ENCODE measurements around the gene FCER2.
A peak's percentile ranks its signal among the peaks of the same experiment; 100 is the strongest.

The FCER2 gene

GRCh38 chr19:7703332-7703731 lies 1.4 kb upstream of the FCER2 start:
- TF ChIP-seq CTCF (IDR thresholded peaks at IDR 0.05; ENCODE audit: borderline replicate concordance, control extremely low read depth, extremely low read depth, insufficient read depth, missing control alignments): no peak
- in situ Hi-C loops (cut with MboI; ENCODE audit: low sequenced_read_pairs, unreplicated experiment): no loop called here
- no peak for DNase-seq (ENCODE audit: low spot score)

GRCh38 chr19:7701049-7701653 lies 780 bp downstream of the FCER2 start:
- DNase-seq (ENCODE audit: low spot score): no peak
- no peak for TF ChIP-seq CTCF (IDR thresholded peaks at IDR 0.05; ENCODE audit: borderline replicate concordance, control extremely low read depth, extremely low read depth, insufficient read depth, missing control alignments)
- in situ Hi-C loops (cut with MboI; ENCODE audit: low sequenced_read_pairs, unreplicated experiment): no loop called here

- peak; percentile 77 for DNase-seq (ENCODE audit: low spot score)
- no peak for TF ChIP-seq CTCF (IDR thresholded peaks at IDR 0.05; ENCODE audit: borderline replicate concordance, control extremely low read depth, extremely low read depth, insufficient read depth, missing control alignments)
- in situ Hi-C loops (cut with MboI; ENCODE audit: low sequenced_read_pairs, unreplicated experiment): no loop called here
Measured at GRCh38 chr19:7699417-7700401, 2.2 kb downstream of the FCER2 start.

GRCh38 chr19:7699003-7699402 lies 2.9 kb downstream of the FCER2 start:
- no peak for TF ChIP-seq CTCF (IDR thresholded peaks at IDR 0.05; ENCODE audit: borderline replicate concordance, control extremely low read depth, extremely low read depth, insufficient read depth, missing control alignments)
- in situ Hi-C loops (cut with MboI; ENCODE audit: low sequenced_read_pairs, unreplicated experiment): no loop called here
- no peak for DNase-seq (ENCODE audit: low spot score)

- TF ChIP-seq CTCF (IDR thresholded peaks at IDR 0.05; ENCODE audit: borderline replicate concordance, control extremely low read depth, extremely low read depth, insufficient read depth, missing control alignments): no peak
- in situ Hi-C loops (cut with MboI; ENCODE audit: low sequenced_read_pairs, unreplicated experiment): no loop called here
- DNase-seq (ENCODE audit: low spot score): no peak
Measured at GRCh38 chr19:7698583-7698982, 3.3 kb downstream of the FCER2 start.

GRCh38 chr19:7697721-7698287 lies 4.1 kb downstream of the FCER2 start:
- TF ChIP-seq CTCF (IDR thresholded peaks at IDR 0.05; ENCODE audit: borderline replicate concordance, control extremely low read depth, extremely low read depth, insufficient read depth, missing control alignments): no peak
- in situ Hi-C loops (cut with MboI; ENCODE audit: low sequenced_read_pairs, unreplicated experiment): no loop called here
- DNase-seq (ENCODE audit: low spot score): no peak

Data from GM13976 (cell line).